Measurements from ENCODE around the gene MYO3B. TPM values are rescaled to one million over a fixed set of nuclear protein-coding genes. Genes with fewer than 3 reads are reported as not detected.

Gene MYO3B
- total and polyA plus RNA-seq, 2 donors = 0.64 to 0.71 TPM

- Histone ChIP-seq H3K36me3 (ENCODE audit: control insufficient read depth in 2 of 2, insufficient read depth in 2 of 2, low read length in 1 of 2) (no peaks in the 10 kb centered on the region), H3K9me3 (ENCODE audit: control insufficient read depth in 2 of 2, insufficient read depth in 1 of 2, low read length in 1 of 2) (no peaks in the 10 kb centered on the region), H3K27me3 (ENCODE audit: control insufficient read depth in 2 of 2, insufficient read depth in 1 of 2, low read length in 1 of 2) (no peaks in the 10 kb centered on the region), H3K27ac (ENCODE audit: low read depth in 1 of 2, low read length in 1 of 2) (no peak overlapping the region), H3K4me3 (ENCODE audit: low read length in 2 of 2) (no peak overlapping the region), H3K4me1 (ENCODE audit: control insufficient read depth in 2 of 2, insufficient read depth in 2 of 2, low read length in 2 of 2) (no peaks in the 10 kb centered on the region)
- WGBS = 77% methylated on average over 7 of the region's 7 CpGs
- DNase-seq (ENCODE audit: low read depth in 6 of 9, low spot score in 9 of 9) = no peak
Observed at GRCh38 chr2:170214309-170214948, 36.5 kb downstream of the MYO3B start.

GRCh38 chr2:170215021-170215420 lies 37.1 kb downstream of the MYO3B start:
- no peak for DNase-seq (ENCODE audit: low read depth in 6 of 9, low spot score in 9 of 9)
- Histone ChIP-seq H3K36me3 (ENCODE audit: control insufficient read depth in 2 of 2, insufficient read depth in 2 of 2, low read length in 1 of 2) (no peaks in the 10 kb centered on the region), H3K9me3 (ENCODE audit: control insufficient read depth in 2 of 2, insufficient read depth in 1 of 2, low read length in 1 of 2) (no peaks in the 10 kb centered on the region), H3K4me3 (ENCODE audit: low read length in 2 of 2) (no peak overlapping the region), H3K4me1 (ENCODE audit: control insufficient read depth in 2 of 2, insufficient read depth in 2 of 2, low read length in 2 of 2) (no peaks in the 10 kb centered on the region), H3K27ac (ENCODE audit: low read depth in 1 of 2, low read length in 1 of 2) (no peak overlapping the region), H3K27me3 (ENCODE audit: control insufficient read depth in 2 of 2, insufficient read depth in 1 of 2, low read length in 1 of 2) (no peaks in the 10 kb centered on the region)
- WGBS = 91% methylated on average over 2 of the region's 2 CpGs

- no peak overlapping the region for H3K27ac ChIP-seq (ENCODE audit: low read depth in 1 of 2, low read length in 1 of 2)
- WGBS = 97% methylated on average over 3 of the region's 3 CpGs
- no peaks in the 10 kb centered on the region for H3K36me3 ChIP-seq (ENCODE audit: control insufficient read depth in 2 of 2, insufficient read depth in 2 of 2, low read length in 1 of 2)
- DNase-seq (ENCODE audit: low read depth in 6 of 9, low spot score in 9 of 9) = no peak
- no peak overlapping the region for H3K4me3 ChIP-seq (ENCODE audit: low read length in 2 of 2)
- no peaks in the 10 kb centered on the region for H3K9me3 ChIP-seq (ENCODE audit: control insufficient read depth in 2 of 2, insufficient read depth in 1 of 2, low read length in 1 of 2)
- H3K27me3 ChIP-seq (ENCODE audit: control insufficient read depth in 2 of 2, insufficient read depth in 1 of 2, low read length in 1 of 2) = no peaks in the 10 kb centered on the region
- H3K4me1 ChIP-seq (ENCODE audit: control insufficient read depth in 2 of 2, insufficient read depth in 2 of 2, low read length in 2 of 2) = no peaks in the 10 kb centered on the region
Observed at GRCh38 chr2:170216428-170216827, 38.5 kb downstream of the MYO3B start.

GRCh38 chr2:170216981-170217380 lies 39.0 kb downstream of the MYO3B start:
- no peaks in the 10 kb centered on the region for H3K27me3 ChIP-seq (ENCODE audit: control insufficient read depth in 2 of 2, insufficient read depth in 1 of 2, low read length in 1 of 2)
- DNase-seq (ENCODE audit: low read depth in 6 of 9, low spot score in 9 of 9) = no peak
- H3K4me3 ChIP-seq (ENCODE audit: low read length in 2 of 2) = no peak overlapping the region
- H3K36me3 ChIP-seq (ENCODE audit: control insufficient read depth in 2 of 2, insufficient read depth in 2 of 2, low read length in 1 of 2) = no peaks in the 10 kb centered on the region
- no peaks in the 10 kb centered on the region for H3K9me3 ChIP-seq (ENCODE audit: control insufficient read depth in 2 of 2, insufficient read depth in 1 of 2, low read length in 1 of 2)
- no peaks in the 10 kb centered on the region for H3K4me1 ChIP-seq (ENCODE audit: control insufficient read depth in 2 of 2, insufficient read depth in 2 of 2, low read length in 2 of 2)
- H3K27ac ChIP-seq (ENCODE audit: low read depth in 1 of 2, low read length in 1 of 2) = no peak overlapping the region
- 78% methylated on average over 5 of the region's 5 CpGs for WGBS

GRCh38 chr2:170217778-170218251 lies 39.9 kb downstream of the MYO3B start:
- Histone ChIP-seq H3K27me3 (ENCODE audit: control insufficient read depth in 2 of 2, insufficient read depth in 1 of 2, low read length in 1 of 2) (no peaks in the 10 kb centered on the region), H3K36me3 (ENCODE audit: control insufficient read depth in 2 of 2, insufficient read depth in 2 of 2, low read length in 1 of 2) (no peaks in the 10 kb centered on the region), H3K27ac (ENCODE audit: low read depth in 1 of 2, low read length in 1 of 2) (no peak overlapping the region), H3K4me1 (ENCODE audit: control insufficient read depth in 2 of 2, insufficient read depth in 2 of 2, low read length in 2 of 2) (peaks cover 0 to 2% of the 10 kb centered on the region in 2 donors), H3K4me3 (ENCODE audit: low read length in 2 of 2) (no peak overlapping the region), H3K9me3 (ENCODE audit: control insufficient read depth in 2 of 2, insufficient read depth in 1 of 2, low read length in 1 of 2) (no peaks in the 10 kb centered on the region)
- 98% methylated on average over 4 of the region's 4 CpGs for WGBS
- no peak for DNase-seq (ENCODE audit: low read depth in 6 of 9, low spot score in 9 of 9)

GRCh38 chr2:170218456-170218855 lies 40.5 kb downstream of the MYO3B start:
- Histone ChIP-seq H3K9me3 (ENCODE audit: control insufficient read depth in 2 of 2, insufficient read depth in 1 of 2, low read length in 1 of 2) (no peaks in the 10 kb centered on the region), H3K4me3 (ENCODE audit: low read length in 2 of 2) (no peak overlapping the region), H3K36me3 (ENCODE audit: control insufficient read depth in 2 of 2, insufficient read depth in 2 of 2, low read length in 1 of 2) (no peaks in the 10 kb centered on the region), H3K27me3 (ENCODE audit: control insufficient read depth in 2 of 2, insufficient read depth in 1 of 2, low read length in 1 of 2) (no peaks in the 10 kb centered on the region), H3K4me1 (ENCODE audit: control insufficient read depth in 2 of 2, insufficient read depth in 2 of 2, low read length in 2 of 2) (peaks cover 0 to 2% of the 10 kb centered on the region in 2 donors), H3K27ac (ENCODE audit: low read depth in 1 of 2, low read length in 1 of 2) (no peak overlapping the region)
- WGBS = 74% methylated on average over 2 of the region's 2 CpGs
- peak in 1 of 9 donors; percentile 12 for DNase-seq (ENCODE audit: low read depth in 6 of 9, low spot score in 9 of 9)

GRCh38 chr2:170218931-170219330 lies 41.0 kb downstream of the MYO3B start:
- H3K27me3 ChIP-seq (ENCODE audit: control insufficient read depth in 2 of 2, insufficient read depth in 1 of 2, low read length in 1 of 2) = no peaks in the 10 kb centered on the region
- DNase-seq (ENCODE audit: low read depth in 6 of 9, low spot score in 9 of 9) = no peak
- no peak overlapping the region for H3K4me3 ChIP-seq (ENCODE audit: low read length in 2 of 2)
- H3K27ac ChIP-seq (ENCODE audit: low read depth in 1 of 2, low read length in 1 of 2) = no peak overlapping the region
- WGBS = 87% methylated on average over 1 of the region's 1 CpG
- peaks cover 0 to 2% of the 10 kb centered on the region in 2 donors for H3K4me1 ChIP-seq (ENCODE audit: control insufficient read depth in 2 of 2, insufficient read depth in 2 of 2, low read length in 2 of 2)
- no peaks in the 10 kb centered on the region for H3K36me3 ChIP-seq (ENCODE audit: control insufficient read depth in 2 of 2, insufficient read depth in 2 of 2, low read length in 1 of 2)
- no peaks in the 10 kb centered on the region for H3K9me3 ChIP-seq (ENCODE audit: control insufficient read depth in 2 of 2, insufficient read depth in 1 of 2, low read length in 1 of 2)

GRCh38 chr2:170221317-170222288 lies 43.7 kb downstream of the MYO3B start:
- H3K27ac ChIP-seq (ENCODE audit: low read depth in 1 of 2, low read length in 1 of 2) = no peak overlapping the region
- H3K4me3 ChIP-seq (ENCODE audit: low read length in 2 of 2) = no peak overlapping the region
- no peaks in the 10 kb centered on the region for H3K9me3 ChIP-seq (ENCODE audit: control insufficient read depth in 2 of 2, insufficient read depth in 1 of 2, low read length in 1 of 2)
- H3K27me3 ChIP-seq (ENCODE audit: control insufficient read depth in 2 of 2, insufficient read depth in 1 of 2, low read length in 1 of 2) = no peaks in the 10 kb centered on the region
- H3K36me3 ChIP-seq (ENCODE audit: control insufficient read depth in 2 of 2, insufficient read depth in 2 of 2, low read length in 1 of 2) = no peaks in the 10 kb centered on the region
- peaks cover 0 to 2% of the 10 kb centered on the region in 2 donors for H3K4me1 ChIP-seq (ENCODE audit: control insufficient read depth in 2 of 2, insufficient read depth in 2 of 2, low read length in 2 of 2)
- WGBS = 77% methylated on average over 6 of the region's 6 CpGs
- no peak for DNase-seq (ENCODE audit: low read depth in 6 of 9, low spot score in 9 of 9)

- no peak for DNase-seq (ENCODE audit: low read depth in 6 of 9, low spot score in 9 of 9)
- 94% methylated on average over 5 of the region's 5 CpGs for WGBS
- peaks cover 0 to 2% of the 10 kb centered on the region in 2 donors for H3K4me1 ChIP-seq (ENCODE audit: control insufficient read depth in 2 of 2, insufficient read depth in 2 of 2, low read length in 2 of 2)
- no peak overlapping the region for H3K4me3 ChIP-seq (ENCODE audit: low read length in 2 of 2)
- H3K9me3 ChIP-seq (ENCODE audit: control insufficient read depth in 2 of 2, insufficient read depth in 1 of 2, low read length in 1 of 2) = no peaks in the 10 kb centered on the region
- no peak overlapping the region for H3K27ac ChIP-seq (ENCODE audit: low read depth in 1 of 2, low read length in 1 of 2)
- H3K36me3 ChIP-seq (ENCODE audit: control insufficient read depth in 2 of 2, insufficient read depth in 2 of 2, low read length in 1 of 2) = no peaks in the 10 kb centered on the region
- no peaks in the 10 kb centered on the region for H3K27me3 ChIP-seq (ENCODE audit: control insufficient read depth in 2 of 2, insufficient read depth in 1 of 2, low read length in 1 of 2)
Observed at GRCh38 chr2:170222298-170222697, 44.4 kb downstream of the MYO3B start.
